Measurements from ENCODE around the gene IGLL5. TPM values are rescaled to one million over a fixed set of nuclear protein-coding genes. Genes with fewer than 3 reads are reported as not detected.

The IGLL5 gene
- total RNA-seq, 1 donor from 2014 or later: not detected

DNA sequence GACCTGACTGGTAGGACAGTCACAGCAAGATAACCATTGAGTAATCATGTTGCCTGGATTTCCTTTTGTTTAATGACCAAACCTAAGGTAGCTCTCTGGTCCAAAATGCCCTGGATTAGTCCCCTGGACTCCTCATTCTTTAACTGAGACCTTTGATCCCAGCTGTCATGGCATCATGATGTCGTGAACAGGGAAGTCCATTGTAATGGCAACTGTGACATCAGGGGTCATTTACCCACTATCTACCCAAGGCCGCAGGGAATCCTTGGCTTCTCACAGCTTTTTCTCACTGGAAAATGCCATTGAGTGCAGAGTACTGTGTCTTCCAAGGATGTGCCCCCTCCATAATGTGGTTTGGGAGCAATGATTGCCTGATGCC lies 29.1 kb upstream of the IGLL5 start:
- H3K27me3 Mint-ChIP-seq (ENCODE audit: unreplicated experiment): peaks cover 43% of the 10 kb centered on the region
- no peaks in the 10 kb centered on the region for H3K4me1 Mint-ChIP-seq (ENCODE audit: unreplicated experiment)
- no peak for TF ChIP-seq CTCF (IDR thresholded peaks at IDR 0.05)
- no peak for DNase-seq (ENCODE audit: extremely low spot score, unreplicated experiment)
- H3K27ac Mint-ChIP-seq (ENCODE audit: unreplicated experiment): no peak overlapping the region
- H3K9me3 Mint-ChIP-seq (ENCODE audit: unreplicated experiment): no peaks in the 10 kb centered on the region
- H3K36me3 Mint-ChIP-seq (ENCODE audit: unreplicated experiment): no peaks in the 10 kb centered on the region
- no peak overlapping the region for H3K4me3 Mint-ChIP-seq (ENCODE audit: unreplicated experiment)

- Mint-ChIP-seq H3K27me3 (ENCODE audit: unreplicated experiment) (peaks cover 62% of the 10 kb centered on the region), H3K9me3 (ENCODE audit: unreplicated experiment) (no peaks in the 10 kb centered on the region), H3K36me3 (ENCODE audit: unreplicated experiment) (no peaks in the 10 kb centered on the region), H3K4me3 (ENCODE audit: unreplicated experiment) (no peak overlapping the region), H3K4me1 (ENCODE audit: unreplicated experiment) (no peaks in the 10 kb centered on the region), H3K27ac (ENCODE audit: unreplicated experiment) (no peak overlapping the region)
- no peak for TF ChIP-seq CTCF (IDR thresholded peaks at IDR 0.05)
- DNase-seq (ENCODE audit: extremely low spot score, unreplicated experiment): no peak
Observed at GRCh38 chr22:22863001-22863400, 24.6 kb upstream of the IGLL5 start.

DNA sequence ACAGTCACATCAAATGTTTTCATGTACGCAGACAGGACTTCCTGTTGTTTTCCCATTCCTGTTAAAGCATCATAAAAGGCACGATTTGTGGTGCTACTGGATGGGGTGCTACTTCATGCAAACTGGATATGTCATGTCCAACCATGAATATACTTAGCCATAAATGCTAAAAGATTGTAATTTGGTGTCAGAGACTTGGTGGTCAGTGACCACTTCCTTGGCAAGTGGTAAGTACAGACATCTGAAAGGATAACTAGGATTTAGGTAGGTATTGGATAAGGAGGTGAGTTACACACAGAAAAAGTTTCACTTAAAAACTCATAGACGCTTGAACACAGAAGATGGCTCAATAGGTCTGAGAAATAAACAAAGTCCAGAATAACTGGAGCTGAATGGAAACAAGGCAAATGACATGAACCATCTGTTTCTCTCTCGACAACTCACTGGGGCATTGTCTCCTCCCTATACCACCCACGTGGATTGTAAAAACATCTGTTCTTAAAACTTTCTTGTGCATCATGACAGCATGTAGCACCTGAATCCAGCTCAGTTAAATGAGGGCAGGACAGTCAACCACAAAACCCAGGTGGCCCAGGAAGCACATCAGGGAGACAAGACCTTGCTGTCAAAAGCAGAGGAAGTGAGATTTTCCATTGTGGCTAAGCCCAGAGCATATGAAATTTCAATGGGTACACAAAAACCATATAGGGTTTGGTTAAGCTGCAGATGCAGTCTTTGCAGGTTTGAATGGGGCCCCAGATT lies 22.1 kb upstream of the IGLL5 start:
- TF ChIP-seq CTCF (IDR thresholded peaks at IDR 0.05): no peak
- Mint-ChIP-seq H3K36me3 (ENCODE audit: unreplicated experiment) (no peaks in the 10 kb centered on the region), H3K4me3 (ENCODE audit: unreplicated experiment) (no peak overlapping the region), H3K27me3 (ENCODE audit: unreplicated experiment) (peaks cover 54% of the 10 kb centered on the region), H3K27ac (ENCODE audit: unreplicated experiment) (no peak overlapping the region), H3K4me1 (ENCODE audit: unreplicated experiment) (no peaks in the 10 kb centered on the region), H3K9me3 (ENCODE audit: unreplicated experiment) (no peaks in the 10 kb centered on the region)
- DNase-seq (ENCODE audit: extremely low spot score, unreplicated experiment): no peak

DNA sequence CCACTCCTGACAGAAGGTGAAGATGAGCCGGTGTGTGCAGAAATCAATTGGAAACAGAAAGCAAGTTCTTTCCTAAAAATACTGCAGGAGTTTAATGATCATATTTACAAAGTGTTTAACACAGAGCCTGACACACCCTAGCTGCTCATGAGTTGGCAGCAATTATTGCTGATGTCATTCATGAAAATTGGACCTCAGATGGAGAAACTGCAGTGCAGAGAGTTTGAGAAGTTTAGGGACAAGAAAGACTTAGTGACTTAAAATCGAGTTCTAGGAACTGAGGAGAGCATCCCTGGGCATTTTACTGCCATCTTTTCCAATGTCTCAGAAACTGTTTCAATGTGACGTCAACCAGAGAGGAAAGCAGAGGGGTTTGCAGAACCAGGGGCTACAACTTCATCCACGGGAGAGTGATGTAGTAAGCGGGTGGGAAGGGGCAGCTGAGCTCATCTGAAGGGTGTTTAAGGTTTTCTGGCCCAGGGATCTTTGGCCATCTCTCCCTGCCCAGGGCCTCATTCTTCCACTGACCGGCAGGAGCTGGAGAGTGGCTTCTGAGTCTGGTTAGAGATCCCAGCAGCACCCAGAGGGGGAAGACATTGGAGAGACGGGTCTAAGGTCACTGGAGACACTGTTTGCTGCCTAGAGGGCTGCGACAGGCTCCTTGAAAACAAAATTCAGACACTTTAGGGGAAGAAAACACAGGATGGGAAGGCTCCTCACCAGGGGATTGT lies 21.1 kb upstream of the IGLL5 start:
- no peaks in the 10 kb centered on the region for H3K4me1 Mint-ChIP-seq (ENCODE audit: unreplicated experiment)
- no peaks in the 10 kb centered on the region for H3K9me3 Mint-ChIP-seq (ENCODE audit: unreplicated experiment)
- no peak overlapping the region for H3K4me3 Mint-ChIP-seq (ENCODE audit: unreplicated experiment)
- H3K27me3 Mint-ChIP-seq (ENCODE audit: unreplicated experiment): peaks cover 49% of the 10 kb centered on the region
- DNase-seq (ENCODE audit: extremely low spot score, unreplicated experiment): no peak
- H3K36me3 Mint-ChIP-seq (ENCODE audit: unreplicated experiment): no peaks in the 10 kb centered on the region
- no peak for TF ChIP-seq CTCF (IDR thresholded peaks at IDR 0.05)
- H3K27ac Mint-ChIP-seq (ENCODE audit: unreplicated experiment): no peak overlapping the region

- Mint-ChIP-seq H3K4me3 (ENCODE audit: unreplicated experiment) (no peak overlapping the region), H3K27me3 (ENCODE audit: unreplicated experiment) (peaks cover 36% of the 10 kb centered on the region), H3K27ac (ENCODE audit: unreplicated experiment) (no peak overlapping the region), H3K9me3 (ENCODE audit: unreplicated experiment) (no peaks in the 10 kb centered on the region), H3K36me3 (ENCODE audit: unreplicated experiment) (no peaks in the 10 kb centered on the region), H3K4me1 (ENCODE audit: unreplicated experiment) (no peaks in the 10 kb centered on the region)
- no peak for TF ChIP-seq CTCF (IDR thresholded peaks at IDR 0.05)
- no peak for DNase-seq (ENCODE audit: extremely low spot score, unreplicated experiment)
Observed at GRCh38 chr22:22867996-22868715, 19.5 kb upstream of the IGLL5 start.

Measured in osteocyte (in vitro differentiated cells).